WTC11 (cell line): ENCODE results near the gene STRN.

Experiments
- CBFB ChIP-seq: sonication (generic); formaldehyde crosslinking; IDR thresholded peaks from 2 replicates; pipeline ENCODE4 v1.8.1; 2022; ENCODE audit warnings: mild to moderate bottlenecking, low read depth, missing genetic modification reagents
- CTCF ChIP-seq: fragments of 200-600 bp; IDR thresholded peaks from 2 replicates; pipeline ENCODE4 v1.8.0; 2022; ENCODE audit warnings: antibody characterized with exemption
- ELF4 ChIP-seq: sonication (generic); formaldehyde crosslinking; IDR thresholded peaks from 2 replicates; pipeline ENCODE4 v1.8.1; 2022; ENCODE audit warnings: low read depth, mild to moderate bottlenecking, moderate library complexity, missing genetic modification reagents
- FOXJ3 ChIP-seq: sonication (generic); formaldehyde crosslinking; IDR thresholded peaks from 2 replicates; pipeline ENCODE4 v1.9.0; 2021; ENCODE audit warnings: missing genetic modification reagents, mild to moderate bottlenecking, borderline replicate concordance
- GABPB1 ChIP-seq: sonication (generic); formaldehyde crosslinking; IDR thresholded peaks from 2 replicates; pipeline ENCODE4 v1.8.1; 2023; ENCODE audit warnings: mild to moderate bottlenecking, missing genetic modification reagents
- JUN ChIP-seq: sonication (generic); formaldehyde crosslinking; IDR thresholded peaks from 2 replicates; pipeline ENCODE4 v1.8.0; 2023; ENCODE audit warnings: mild to moderate bottlenecking, missing genetic modification reagents
- KAT7 ChIP-seq: sonication (generic); formaldehyde crosslinking; IDR thresholded peaks from 2 replicates; pipeline ENCODE4 v1.8.1; 2023; ENCODE audit warnings: missing genetic modification reagents, mild to moderate bottlenecking, borderline replicate concordance
- NFYB ChIP-seq: sonication (generic); formaldehyde crosslinking; conservative IDR thresholded peaks from 2 replicates; pipeline ENCODE4 v1.8.0; 2022; ENCODE audit warnings: low read depth, missing genetic modification reagents
- NR2C2 ChIP-seq: sonication (generic); formaldehyde crosslinking; IDR thresholded peaks from 2 replicates; pipeline ENCODE4 v1.8.0; 2022; ENCODE audit warnings: mild to moderate bottlenecking, missing genetic modification reagents
- USF1 ChIP-seq: sonication (generic); formaldehyde crosslinking; IDR thresholded peaks from 2 replicates; pipeline ENCODE4 v1.8.0; 2022; ENCODE audit warnings: mild to moderate bottlenecking, missing genetic modification reagents
- ZNF232 ChIP-seq: sonication (generic); formaldehyde crosslinking; IDR thresholded peaks from 2 replicates; pipeline ENCODE4 v1.8.0; 2022; ENCODE audit warnings: mild to moderate bottlenecking, missing genetic modification reagents

- TF ChIP-seq KAT7 (CRISPR knock-in tag) (no peak), CTCF (no peak), GABPB1 (CRISPR knock-in tag) (no peak), FOXJ3 (CRISPR knock-in tag) (no peak), ELF4 (CRISPR knock-in tag) (no peak), NR2C2 (CRISPR knock-in tag) (no peak), USF1 (CRISPR knock-in tag) (no peak), ZNF232 (CRISPR knock-in tag) (no peak), JUN (no peak), NFYB (CRISPR knock-in tag) (no peak), CBFB (no peak)
Observed at GRCh38 chr2:36801088-36801487, 165.2 kb downstream of the STRN start.
